Endothelial cell of umbilical vein (primary cell): ENCODE results near the gene REEP1.

ENCODE experiments used
- CTCF ChIP-seq, 2 donors: IDR thresholded peaks; 1 replicate in 1 of 2; 2 replicates in 1 of 2; pipeline ENCODE4 v1.5.1; 2011; ENCODE audit warnings: low read length in 2 of 2, mild to moderate bottlenecking in 2 of 2, moderate library complexity in 2 of 2, control low read depth in 1 of 2, inconsistent platforms in 1 of 2, low read depth in 1 of 2; ENCODE audit not compliant: insufficient read depth in 1 of 2; ENCODE audit errors: extremely low read depth in 1 of 2
- FOS ChIP-seq: IDR thresholded peaks from 2 replicates; pipeline ENCODE4 v1.6.1; 2011; ENCODE audit warnings: mild to moderate bottlenecking, low read length, moderate library complexity, borderline replicate concordance; ENCODE audit not compliant: insufficient read depth
- POLR2AphosphoS5 ChIP-seq: IDR thresholded peaks from 2 replicates; pipeline ENCODE4 v1.6.1; 2012; ENCODE audit warnings: low read depth, mild to moderate bottlenecking, control low read depth, low read length, moderate library complexity; ENCODE audit not compliant: insufficient read depth

GRCh38 chr2:86352727-86353221 lies 15.3 kb upstream of the REEP1 start:
- TF ChIP-seq POLR2AphosphoS5 (no peak), CTCF (IDR thresholded peaks at IDR 0.05; ENCODE audit: extremely low read depth in 1 of 2, insufficient read depth in 1 of 2, low read depth in 1 of 2, low read length in 2 of 2) (no peak), FOS (no peak)
